HFFc6 (cell line): ENCODE measurements around the gene PRKAA2. TPM values are rescaled to one million over a fixed set of nuclear protein-coding genes. Genes with fewer than 3 reads are reported as not detected.

Experiments used
- DNase-seq: peaks from one replicate; pipeline ENCODE4 v3.0.0-alpha.2; 2018
- H3K27ac Mint-ChIP-seq: 2 replicates; pipeline ENCODE4 v1.8.0; 2020; ENCODE audit warnings: mild to moderate bottlenecking, mixed read lengths
- H3K27me3 Mint-ChIP-seq: 2 replicates; pipeline ENCODE4 v1.8.0; 2021; ENCODE audit warnings: mild to moderate bottlenecking, moderate library complexity, mixed read lengths; ENCODE audit not compliant: insufficient read depth
- H3K36me3 Mint-ChIP-seq: 2 replicates; pipeline ENCODE4 v1.8.0; 2021; ENCODE audit warnings: low read depth, mixed read lengths
- H3K4me1 Mint-ChIP-seq: 2 replicates; pipeline ENCODE4 v1.8.0; 2020; ENCODE audit warnings: low read depth, mixed read lengths
- H3K4me3 Mint-ChIP-seq: 2 replicates; pipeline ENCODE4 v1.8.0; 2020; ENCODE audit warnings: mild to moderate bottlenecking, moderate library complexity, mixed read lengths
- H3K9me3 Mint-ChIP-seq: 2 replicates; pipeline ENCODE4 v1.8.0; 2020; ENCODE audit warnings: mild to moderate bottlenecking, mixed read lengths
- CTCF ChIP-seq: fragments of 200-600 bp; sonication (generic); IDR thresholded peaks from 2 replicates; pipeline ENCODE4 v1.5.0; 2021; ENCODE audit warnings: antibody characterized with exemption, mild to moderate bottlenecking
- total RNA-seq, 6 experiments: library from RNA; stranded (reverse); fragmentation: NEBNext Ultra II Directional; extraction: Animal tissue kit (Norgen Biotek cat#: 25700); gene quantifications; 2 replicates in 1 of 6; 3 replicates in 5 of 6; pipeline ENCODE4 v1.2.3, GENCODE V29; 2021

Gene PRKAA2
- total RNA-seq, 6 experiments from 2014 or later, result 0.05 to 0.62 (median 0.06) TPM

- H3K27me3 Mint-ChIP-seq, result no peaks in the 10 kb centered on the region
- no peaks in the 10 kb centered on the region for H3K4me1 Mint-ChIP-seq
- no peak overlapping the region for H3K27ac Mint-ChIP-seq
- peaks cover 25% of the 10 kb centered on the region for H3K9me3 Mint-ChIP-seq
- no peak for DNase-seq
- H3K4me3 Mint-ChIP-seq, result no peak overlapping the region
- no peaks in the 10 kb centered on the region for H3K36me3 Mint-ChIP-seq
- no peak for TF ChIP-seq CTCF
Measured at GRCh38 chr1:56655991-56656613, 11.0 kb downstream of the PRKAA2 start.

GRCh38 chr1:56658254-56658653 is 13.1 kb downstream of the PRKAA2 start:
- TF ChIP-seq CTCF, result no peak
- H3K36me3 Mint-ChIP-seq, result no peaks in the 10 kb centered on the region
- peaks cover 25% of the 10 kb centered on the region for H3K9me3 Mint-ChIP-seq
- no peaks in the 10 kb centered on the region for H3K4me1 Mint-ChIP-seq
- no peaks in the 10 kb centered on the region for H3K27me3 Mint-ChIP-seq
- DNase-seq, result no peak
- no peak overlapping the region for H3K4me3 Mint-ChIP-seq
- H3K27ac Mint-ChIP-seq, result no peak overlapping the region

- no peaks in the 10 kb centered on the region for H3K27me3 Mint-ChIP-seq
- H3K9me3 Mint-ChIP-seq, result peaks cover 25% of the 10 kb centered on the region
- no peak for TF ChIP-seq CTCF
- no peak overlapping the region for H3K4me3 Mint-ChIP-seq
- no peak overlapping the region for H3K27ac Mint-ChIP-seq
- DNase-seq, result no peak
- no peaks in the 10 kb centered on the region for H3K36me3 Mint-ChIP-seq
- H3K4me1 Mint-ChIP-seq, result no peaks in the 10 kb centered on the region
Measured at GRCh38 chr1:56660293-56660692, 15.2 kb downstream of the PRKAA2 start.

GRCh38 chr1:56663846-56664245 is 18.7 kb downstream of the PRKAA2 start:
- H3K4me3 Mint-ChIP-seq, result no peak overlapping the region
- no peaks in the 10 kb centered on the region for H3K9me3 Mint-ChIP-seq
- TF ChIP-seq CTCF, result no peak
- no peaks in the 10 kb centered on the region for H3K27me3 Mint-ChIP-seq
- no peak for DNase-seq
- no peaks in the 10 kb centered on the region for H3K4me1 Mint-ChIP-seq
- no peaks in the 10 kb centered on the region for H3K36me3 Mint-ChIP-seq
- H3K27ac Mint-ChIP-seq, result no peak overlapping the region

- Mint-ChIP-seq H3K4me3 (no peak overlapping the region), H3K4me1 (no peaks in the 10 kb centered on the region), H3K36me3 (no peaks in the 10 kb centered on the region), H3K27me3 (no peaks in the 10 kb centered on the region), H3K9me3 (no peaks in the 10 kb centered on the region), H3K27ac (no peak overlapping the region)
- TF ChIP-seq CTCF, result no peak
- no peak for DNase-seq
Measured at GRCh38 chr1:56665384-56665783, 20.3 kb downstream of the PRKAA2 start.

GRCh38 chr1:56666112-56666608 is 21.0 kb downstream of the PRKAA2 start:
- H3K4me1 Mint-ChIP-seq, result no peaks in the 10 kb centered on the region
- no peak for TF ChIP-seq CTCF
- H3K36me3 Mint-ChIP-seq, result no peaks in the 10 kb centered on the region
- H3K9me3 Mint-ChIP-seq, result no peaks in the 10 kb centered on the region
- H3K27me3 Mint-ChIP-seq, result no peaks in the 10 kb centered on the region
- H3K4me3 Mint-ChIP-seq, result no peak overlapping the region
- DNase-seq, result no peak
- no peak overlapping the region for H3K27ac Mint-ChIP-seq
